ENCODE data around the gene ASB1.

Gene ASB1

DNA sequence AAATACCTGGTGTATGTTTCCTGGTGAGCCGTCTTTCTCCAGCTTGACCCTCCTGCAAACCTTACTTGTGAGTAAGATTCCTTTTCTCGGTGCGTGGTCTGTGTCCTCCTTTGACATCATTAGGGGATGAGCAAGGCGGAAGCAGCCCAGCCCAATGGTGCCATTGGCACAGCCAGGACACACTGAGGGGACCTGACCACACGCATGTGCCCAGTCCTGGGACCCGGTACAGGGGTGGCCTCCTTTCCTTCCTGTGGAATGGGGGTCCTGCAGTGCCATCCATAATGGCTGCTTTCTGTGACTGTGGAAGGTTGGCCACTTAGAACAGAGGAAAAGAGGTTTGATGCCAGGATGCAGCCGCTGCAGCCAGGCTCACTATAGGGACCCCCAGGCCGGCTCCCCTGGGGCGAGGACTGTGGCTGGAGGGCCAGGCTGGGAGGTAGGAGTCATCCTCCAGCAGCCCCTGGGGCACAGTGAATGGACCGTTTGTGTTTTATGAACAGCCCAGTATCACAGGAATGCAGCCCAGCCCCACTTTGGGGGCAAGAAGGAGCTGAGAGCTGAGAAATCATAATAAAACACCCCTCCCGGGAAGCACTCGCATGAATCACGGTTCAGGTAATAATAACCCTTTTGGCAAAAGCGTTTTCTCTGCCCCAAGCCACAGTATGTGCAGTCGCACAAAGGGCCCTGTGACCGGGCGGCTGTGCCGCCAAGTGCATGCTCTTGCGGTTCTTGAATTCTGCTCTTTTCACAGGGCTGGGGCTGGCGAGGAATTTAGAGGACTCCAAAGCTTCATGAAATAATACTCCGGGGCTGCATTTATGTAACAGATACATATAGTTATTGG, 73.2 kb downstream of the ASB1 start:
- H3K4me1 ChIP-seq (ENCODE audit: low read length) = no peaks in the 10 kb centered on the region
- no peaks in the 10 kb centered on the region for H4K20me1 ChIP-seq (ENCODE audit: insufficient read depth, low read length)
- no peak overlapping the region for H3K4me2 ChIP-seq (ENCODE audit: low read depth, low read length)
- no peak for DNase-seq
- TF ChIP-seq EZH2phosphoT487 (IDR thresholded peaks at IDR 0.05; ENCODE audit: low read length) = no peak
- TF ChIP-seq, protein P1, sequence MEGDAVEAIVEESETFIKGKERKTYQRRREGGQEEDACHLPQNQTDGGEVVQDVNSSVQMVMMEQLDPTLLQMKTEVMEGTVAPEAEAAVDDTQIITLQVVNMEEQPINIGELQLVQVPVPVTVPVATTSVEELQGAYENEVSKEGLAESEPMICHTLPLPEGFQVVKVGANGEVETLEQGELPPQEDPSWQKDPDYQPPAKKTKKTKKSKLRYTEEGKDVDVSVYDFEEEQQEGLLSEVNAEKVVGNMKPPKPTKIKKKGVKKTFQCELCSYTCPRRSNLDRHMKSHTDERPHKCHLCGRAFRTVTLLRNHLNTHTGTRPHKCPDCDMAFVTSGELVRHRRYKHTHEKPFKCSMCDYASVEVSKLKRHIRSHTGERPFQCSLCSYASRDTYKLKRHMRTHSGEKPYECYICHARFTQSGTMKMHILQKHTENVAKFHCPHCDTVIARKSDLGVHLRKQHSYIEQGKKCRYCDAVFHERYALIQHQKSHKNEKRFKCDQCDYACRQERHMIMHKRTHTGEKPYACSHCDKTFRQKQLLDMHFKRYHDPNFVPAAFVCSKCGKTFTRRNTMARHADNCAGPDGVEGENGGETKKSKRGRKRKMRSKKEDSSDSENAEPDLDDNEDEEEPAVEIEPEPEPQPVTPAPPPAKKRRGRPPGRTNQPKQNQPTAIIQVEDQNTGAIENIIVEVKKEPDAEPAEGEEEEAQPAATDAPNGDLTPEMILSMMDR (IDR thresholded peaks at IDR 0.05; ENCODE audit: low read length) = no peak
- no peak for TF ChIP-seq EZH2 (optimal IDR thresholded peaks at IDR 0.05; ENCODE audit: low read depth, low read length)
- no peak overlapping the region for H3K4me3 ChIP-seq (ENCODE audit: low read length)
- no peaks in the 10 kb centered on the region for H3K36me3 ChIP-seq (replicated peaks; ENCODE audit: insufficient read depth, low read length)
- H3K9ac ChIP-seq (ENCODE audit: low read length) = no peak overlapping the region
- H3K27me3 ChIP-seq (replicated peaks; ENCODE audit: insufficient read depth, low read length) = peaks cover 18% of the 10 kb centered on the region; the same call in 1 of the 2 replicates
- H3K79me2 ChIP-seq (ENCODE audit: low read length) = no peaks in the 10 kb centered on the region
- no peaks in the 10 kb centered on the region for H3F3A ChIP-seq (ENCODE audit: insufficient read depth, low read length)
- H2AFZ ChIP-seq (ENCODE audit: low read length) = no peak overlapping the region
- H3K9me3 ChIP-seq (replicated peaks; ENCODE audit: insufficient read depth, low read length) = no peaks in the 10 kb centered on the region
- no peaks in the 10 kb centered on the region for H3K9me2 ChIP-seq (replicated peaks; ENCODE audit: insufficient read depth, low read length)
- no peak overlapping the region for H3K27ac ChIP-seq (ENCODE audit: low read length)

DNA sequence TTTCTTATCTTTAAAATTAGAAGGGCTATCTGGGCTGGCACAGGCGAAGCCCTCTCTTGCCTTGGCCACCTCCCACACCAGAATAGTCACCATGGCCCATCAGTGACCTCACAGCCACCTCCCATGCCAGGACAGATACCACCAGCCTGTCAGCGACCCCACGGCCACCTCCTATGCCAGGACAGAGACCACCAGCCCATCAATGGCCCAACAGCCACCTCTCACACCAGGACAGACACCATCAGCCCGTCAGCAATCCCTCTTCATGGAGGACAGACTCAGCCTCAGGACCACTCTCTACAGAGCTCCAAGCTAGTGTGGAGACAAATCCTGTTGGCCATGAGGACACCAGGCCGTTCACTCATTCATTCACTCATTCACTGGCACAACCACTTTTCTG, 74.6 kb downstream of the ASB1 start:
- H3K27me3 ChIP-seq (replicated peaks; ENCODE audit: insufficient read depth, low read length) = peaks cover 7% of the 10 kb centered on the region; the same call in 1 of the 2 replicates
- no peak overlapping the region for H3K27ac ChIP-seq (ENCODE audit: low read length)
- no peak for DNase-seq
- H3K9me2 ChIP-seq (replicated peaks; ENCODE audit: insufficient read depth, low read length) = no peaks in the 10 kb centered on the region
- H3K4me3 ChIP-seq (ENCODE audit: low read length) = no peak overlapping the region
- H2AFZ ChIP-seq (ENCODE audit: low read length) = no peak overlapping the region
- H3K36me3 ChIP-seq (replicated peaks; ENCODE audit: insufficient read depth, low read length) = no peaks in the 10 kb centered on the region
- H3K79me2 ChIP-seq (ENCODE audit: low read length) = no peaks in the 10 kb centered on the region
- no peaks in the 10 kb centered on the region for H3F3A ChIP-seq (ENCODE audit: insufficient read depth, low read length)
- H3K9ac ChIP-seq (ENCODE audit: low read length) = no peak overlapping the region
- no peak for TF ChIP-seq EZH2phosphoT487 (IDR thresholded peaks at IDR 0.05; ENCODE audit: low read length)
- TF ChIP-seq, protein P1 (IDR thresholded peaks at IDR 0.05; ENCODE audit: low read length) = no peak
- no peak for TF ChIP-seq EZH2 (optimal IDR thresholded peaks at IDR 0.05; ENCODE audit: low read depth, low read length)
- H3K9me3 ChIP-seq (replicated peaks; ENCODE audit: insufficient read depth, low read length) = no peaks in the 10 kb centered on the region
- no peaks in the 10 kb centered on the region for H4K20me1 ChIP-seq (ENCODE audit: insufficient read depth, low read length)
- no peaks in the 10 kb centered on the region for H3K4me1 ChIP-seq (ENCODE audit: low read length)
- no peak overlapping the region for H3K4me2 ChIP-seq (ENCODE audit: low read depth, low read length)

Data from MM.1S (cell line).